COR-L47 (cell line): ENCODE data around the gene CD200R1L.

Experiments
- DNase-seq: peaks from one replicate; lab custom pipeline; 2025; lab: John Stamatoyannopoulos, UW

Gene CD200R1L

DNA sequence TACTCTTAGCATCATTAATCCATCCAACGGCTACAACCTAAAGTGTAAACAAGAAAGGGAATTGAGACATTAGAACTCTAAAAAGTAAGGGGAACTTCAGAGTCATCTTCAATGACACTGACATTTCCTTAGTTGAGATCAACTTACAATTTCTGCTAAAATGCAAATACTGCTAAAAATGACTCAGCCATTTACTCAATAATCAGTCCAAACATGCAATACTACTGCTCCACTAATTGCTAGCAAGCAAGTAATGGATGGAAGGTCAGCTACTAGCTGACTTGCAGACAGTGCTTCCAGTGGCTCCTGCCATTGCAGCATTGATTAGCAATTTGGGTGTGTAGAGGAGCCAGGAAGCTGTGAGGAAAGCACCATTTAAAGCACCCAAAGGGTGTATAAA lies 28.4 kb downstream of the CD200R1L start:
- no peak for DNase-seq

DNA sequence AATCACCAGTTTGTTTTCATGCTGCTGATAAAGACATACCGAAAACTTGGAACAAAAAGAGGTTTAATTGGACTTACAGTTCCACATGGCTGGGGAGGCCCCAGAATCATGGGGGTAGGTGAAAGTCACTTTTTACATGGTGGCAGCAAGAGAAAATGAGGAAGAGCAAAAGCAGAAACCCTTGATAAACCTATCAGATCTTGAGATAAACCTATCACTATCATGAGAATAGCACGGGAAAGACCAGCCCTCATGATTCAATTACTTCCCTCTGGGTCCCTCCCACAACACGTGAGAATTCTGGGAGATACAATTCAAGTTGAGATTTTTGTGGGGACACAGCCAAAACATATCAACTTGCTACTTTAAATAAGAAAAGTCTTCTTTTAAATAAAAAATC lies 28.9 kb downstream of the CD200R1L start:
- no peak for DNase-seq

DNA sequence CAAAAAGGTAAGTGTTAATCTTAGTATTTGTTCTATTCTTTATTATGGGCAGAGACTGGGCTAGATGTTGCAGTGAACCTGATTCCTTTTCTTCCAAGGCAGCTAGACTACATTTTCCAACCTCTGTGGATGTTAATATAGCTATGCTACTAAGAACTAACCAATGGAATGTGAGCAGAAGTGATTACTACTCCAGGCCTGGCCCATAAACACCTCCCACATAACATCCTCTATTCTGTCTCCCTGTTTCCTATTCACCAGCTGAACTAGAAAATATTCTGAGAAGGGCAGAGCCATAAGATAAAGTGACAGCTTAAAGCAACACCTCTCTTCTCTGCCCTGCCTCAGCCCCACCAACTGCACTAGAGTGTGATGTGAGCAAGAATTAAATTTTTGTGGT lies 29.4 kb downstream of the CD200R1L start:
- DNase-seq, result no peak

DNA sequence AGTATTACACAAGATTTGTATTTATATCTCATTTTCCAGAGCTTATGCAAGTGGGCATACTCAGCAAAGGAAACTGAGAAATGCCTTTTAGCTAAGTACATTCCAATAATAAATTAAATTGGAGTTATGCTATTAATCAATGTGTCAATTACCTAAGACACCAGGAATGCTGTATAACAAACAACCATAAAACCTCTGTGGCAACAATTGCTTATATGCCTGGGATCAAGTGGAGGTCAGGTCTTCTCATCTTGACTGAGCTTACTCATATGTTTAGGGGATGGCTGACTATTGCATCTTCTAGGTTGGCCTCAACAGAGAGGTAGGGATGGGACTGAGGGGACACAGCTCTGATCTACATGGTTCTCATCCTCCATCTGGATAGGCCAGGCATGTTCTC lies 30.7 kb downstream of the CD200R1L start:
- no peak for DNase-seq

DNA sequence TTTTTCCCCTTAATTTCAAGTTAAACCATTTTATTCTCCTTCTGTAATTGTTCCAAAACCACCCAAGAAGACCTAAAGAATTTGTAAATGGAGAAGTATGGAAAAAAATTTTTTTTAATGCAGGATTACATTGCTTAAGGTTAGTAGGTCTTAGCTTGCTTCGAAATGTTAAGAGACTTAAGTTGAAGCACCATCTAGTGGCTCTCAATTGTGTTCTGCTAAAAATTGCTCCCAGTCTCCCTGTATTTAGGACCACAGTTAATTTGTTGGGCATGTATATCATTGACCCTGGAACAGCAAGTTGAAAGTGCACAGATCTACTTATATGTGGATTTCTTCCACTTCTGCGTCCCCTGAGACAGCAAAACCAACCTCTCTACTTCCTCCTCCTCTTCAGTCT lies 32.4 kb downstream of the CD200R1L start:
- peak; percentile 24 for DNase-seq

DNA sequence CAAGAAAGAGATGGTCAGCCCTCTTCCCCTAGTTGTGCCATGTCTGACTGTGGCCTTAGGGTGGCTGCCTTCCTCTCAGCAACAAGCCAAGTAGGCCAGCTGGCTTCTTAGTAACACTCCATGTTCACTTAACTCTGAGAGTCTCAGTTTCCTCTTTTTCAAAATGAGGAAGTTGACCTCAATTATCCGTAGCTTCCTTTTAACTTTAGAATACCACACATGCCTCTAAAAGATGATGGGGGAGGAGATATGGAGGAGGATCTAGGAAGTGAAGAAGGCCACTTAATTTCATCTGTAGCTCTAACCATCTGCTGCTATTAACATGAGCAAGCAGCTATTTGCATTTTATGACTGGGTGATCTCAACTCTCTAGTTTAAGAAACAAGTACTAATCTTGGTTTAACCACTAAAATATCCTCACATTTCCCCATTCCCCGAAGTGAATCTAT lies 32.9 kb downstream of the CD200R1L start:
- no peak for DNase-seq

DNA sequence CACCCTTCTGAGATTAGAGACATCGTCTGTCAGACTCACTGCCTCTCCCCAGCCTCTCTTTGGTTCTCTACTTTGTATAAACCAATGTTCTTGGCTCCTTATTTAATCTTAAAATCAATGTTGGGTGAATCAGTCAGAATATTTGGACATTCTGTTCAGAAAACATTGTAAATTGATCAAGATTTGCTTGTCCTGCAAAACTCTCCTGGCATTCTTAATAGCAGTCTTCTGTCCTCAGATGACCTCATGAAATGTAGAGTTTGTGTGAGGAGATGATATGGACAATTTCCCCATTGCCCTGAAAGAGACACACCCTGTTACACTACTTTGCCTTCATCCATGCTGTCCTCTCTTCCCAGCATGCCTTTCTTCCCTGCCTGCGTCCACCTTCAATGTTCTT lies 33.6 kb downstream of the CD200R1L start:
- DNase-seq, result no peak

DNA sequence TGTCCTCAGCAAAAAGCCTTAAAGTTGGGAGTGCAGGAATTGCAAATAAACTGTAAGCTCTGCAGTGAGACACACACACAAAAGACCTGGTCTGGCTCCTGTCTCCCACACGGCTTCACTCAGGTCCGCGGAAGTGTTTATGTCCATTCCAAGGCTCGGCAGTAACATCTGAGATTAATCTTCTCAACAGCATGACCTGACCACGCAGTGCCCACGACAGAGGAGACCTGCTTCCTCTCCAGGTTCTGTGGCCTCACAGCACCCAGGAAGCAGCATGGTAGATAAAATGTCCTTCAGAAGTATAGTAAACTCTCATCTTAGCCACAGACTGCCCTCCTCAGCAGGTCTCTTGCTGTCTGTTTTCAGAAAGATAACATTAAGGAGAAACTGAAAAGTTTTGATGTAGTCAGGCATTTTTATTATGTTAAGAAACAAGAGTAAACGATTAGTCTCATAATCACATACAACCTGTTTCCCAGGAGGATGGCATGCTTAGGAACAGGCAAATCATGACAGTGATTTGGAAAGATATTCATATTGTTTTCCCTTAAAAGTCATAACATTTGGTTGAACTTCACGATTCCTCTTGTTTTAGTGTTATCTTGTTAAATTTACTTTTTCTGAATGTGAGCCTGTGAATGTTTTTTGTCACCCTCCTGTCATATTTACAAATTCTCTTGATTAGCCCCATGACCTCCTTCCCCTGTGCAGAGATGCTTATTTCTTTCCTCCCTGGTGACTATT lies 34.6 kb downstream of the CD200R1L start:
- no peak for DNase-seq

DNA sequence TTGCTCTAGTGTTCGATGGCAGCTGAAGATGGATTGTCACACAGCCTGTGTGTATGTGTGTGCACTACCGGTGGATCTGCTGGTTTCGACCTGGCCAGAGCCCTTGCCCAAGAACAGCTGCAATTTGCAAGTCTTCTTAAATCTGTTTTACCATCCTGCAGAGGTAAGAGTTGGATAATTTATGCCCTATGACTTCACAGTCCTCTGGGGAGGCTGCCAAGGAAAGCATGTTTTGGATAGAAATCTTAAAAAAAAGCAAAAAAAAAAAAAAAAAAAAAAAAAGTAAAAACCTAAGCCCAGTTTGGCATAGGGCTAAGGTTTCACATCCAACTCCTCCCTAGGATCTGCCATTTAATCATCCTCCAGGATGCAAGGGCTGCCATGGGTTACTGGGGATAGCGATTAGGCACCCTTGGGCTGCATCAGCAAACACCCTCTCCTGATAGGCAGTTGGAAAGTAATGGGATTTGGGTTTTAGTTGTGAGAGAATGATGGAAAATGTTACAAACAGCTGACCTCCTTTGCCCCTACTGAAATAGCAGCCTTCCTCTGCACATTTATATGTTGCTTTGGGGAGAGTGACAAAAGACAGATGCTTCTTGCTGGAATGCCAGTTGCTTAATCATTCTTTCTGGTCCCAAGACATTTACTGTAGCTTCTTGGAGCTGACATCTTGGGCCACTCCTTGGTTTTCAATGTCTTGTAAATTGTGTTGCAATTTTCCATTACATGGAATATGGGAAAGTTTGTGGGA lies 35.4 kb downstream of the CD200R1L start:
- no peak for DNase-seq

DNA sequence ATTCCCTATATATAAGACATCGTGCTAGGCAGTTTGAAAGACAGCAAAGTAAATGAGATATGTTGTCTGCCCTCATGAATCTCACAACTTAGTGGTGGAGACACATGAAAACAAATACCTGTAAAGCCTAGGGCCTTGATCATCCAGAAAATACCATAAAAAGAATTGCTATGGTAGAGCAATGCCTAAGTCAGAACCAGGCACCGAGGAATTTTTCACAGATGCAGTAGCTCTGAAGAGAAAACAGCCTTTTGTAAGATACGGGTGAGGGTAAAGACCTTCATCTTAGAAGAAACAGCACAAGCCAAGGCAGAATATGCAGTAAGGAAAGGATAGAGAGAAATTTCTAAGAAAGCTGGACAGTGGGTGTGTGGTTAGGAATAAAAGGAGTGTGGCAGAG lies 36.1 kb downstream of the CD200R1L start:
- DNase-seq, result no peak

DNA sequence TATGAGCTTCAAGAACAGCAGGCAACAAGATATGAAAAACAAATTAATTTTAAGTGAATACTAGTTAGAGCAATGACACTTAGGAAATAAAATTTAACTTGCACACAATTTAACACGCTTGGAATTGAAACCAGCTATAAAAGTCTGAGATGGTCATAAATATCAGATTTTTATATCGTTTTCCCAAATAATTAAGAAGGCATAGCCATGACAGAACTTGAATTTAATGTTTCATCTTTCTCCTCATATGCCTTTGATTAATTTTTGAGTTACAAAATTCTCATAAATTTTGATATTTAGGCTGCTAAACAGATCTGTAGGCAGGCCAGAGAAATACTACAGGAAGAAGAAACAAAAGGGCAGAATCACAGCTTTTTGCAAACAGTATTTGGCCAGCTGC lies 38.5 kb downstream of the CD200R1L start:
- no peak for DNase-seq

DNA sequence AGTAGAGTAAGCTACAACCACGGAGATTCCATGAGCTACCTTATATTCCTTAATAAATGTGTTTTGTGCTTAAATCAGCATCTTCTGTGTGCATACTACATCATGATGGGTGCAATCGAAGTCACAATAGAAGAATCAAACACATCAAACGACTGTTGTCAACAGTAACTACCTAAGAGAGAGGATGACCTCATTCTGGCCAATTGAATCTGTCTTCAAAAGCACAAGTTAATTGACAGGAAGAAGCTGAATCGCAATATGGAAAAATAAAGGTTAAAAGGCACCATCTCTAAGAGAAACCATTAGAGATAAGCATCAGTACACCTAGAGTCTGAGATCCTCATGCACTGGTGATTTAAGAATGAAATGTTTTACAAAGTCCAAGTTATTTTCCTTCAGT lies 39.0 kb downstream of the CD200R1L start:
- DNase-seq, result no peak

DNA sequence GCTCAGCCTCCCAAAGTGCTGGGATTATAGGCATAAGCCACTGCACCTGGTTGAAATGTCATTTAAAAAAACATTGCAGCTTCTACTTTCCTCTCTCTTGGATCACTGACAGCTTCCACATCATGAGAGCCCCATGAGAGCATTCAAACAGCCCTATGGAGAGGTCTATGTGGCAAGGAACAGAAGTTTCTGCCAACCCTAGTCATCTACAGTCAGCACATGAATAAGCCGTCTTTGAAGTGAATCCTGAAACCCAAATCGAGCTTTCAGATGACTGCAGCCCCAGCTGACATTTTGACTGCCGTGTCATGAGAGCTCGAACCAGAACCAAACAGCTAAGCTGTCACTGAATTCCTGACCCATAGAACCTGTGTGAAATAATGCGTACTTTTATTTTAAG lies 39.8 kb downstream of the CD200R1L start:
- DNase-seq, result no peak

DNA sequence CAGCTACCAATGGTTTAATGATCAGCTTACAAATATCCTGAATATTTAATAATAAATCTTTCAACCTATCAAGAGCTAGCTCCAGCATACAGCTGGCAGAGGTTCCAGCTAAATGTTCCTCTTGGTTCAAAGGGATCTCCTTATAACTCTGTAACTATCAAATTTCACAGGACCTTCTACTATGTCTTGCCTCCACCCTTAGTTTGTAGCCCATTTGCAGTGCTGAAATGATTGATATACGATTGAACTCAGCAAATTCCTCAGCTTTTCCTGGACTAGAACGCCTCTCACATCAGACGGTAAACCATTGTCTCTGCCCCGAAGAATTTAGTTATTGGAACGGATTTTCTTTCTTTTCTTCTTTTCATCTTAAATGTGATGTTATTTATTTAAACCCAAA lies 41.5 kb downstream of the CD200R1L start:
- no peak for DNase-seq

DNA sequence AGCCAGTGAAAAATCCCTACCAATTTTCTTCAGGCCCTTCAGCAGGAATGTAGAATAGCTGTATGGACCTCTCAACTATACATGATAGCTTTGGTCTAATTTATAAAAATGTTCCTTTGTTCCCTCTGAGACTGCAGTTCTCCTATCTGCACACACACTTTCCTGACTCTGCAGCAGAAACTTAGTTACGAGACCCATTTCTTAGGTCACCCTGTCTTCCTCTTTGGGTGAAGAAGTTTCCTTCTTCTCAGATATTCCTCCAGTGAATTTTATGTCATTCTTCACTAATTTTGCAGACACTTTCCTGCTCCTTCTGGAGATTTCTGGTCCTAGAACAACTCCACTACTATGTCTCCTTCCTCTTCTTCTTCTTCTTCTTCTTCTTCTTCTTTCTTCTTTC lies 42.6 kb downstream of the CD200R1L start:
- no peak for DNase-seq

DNA sequence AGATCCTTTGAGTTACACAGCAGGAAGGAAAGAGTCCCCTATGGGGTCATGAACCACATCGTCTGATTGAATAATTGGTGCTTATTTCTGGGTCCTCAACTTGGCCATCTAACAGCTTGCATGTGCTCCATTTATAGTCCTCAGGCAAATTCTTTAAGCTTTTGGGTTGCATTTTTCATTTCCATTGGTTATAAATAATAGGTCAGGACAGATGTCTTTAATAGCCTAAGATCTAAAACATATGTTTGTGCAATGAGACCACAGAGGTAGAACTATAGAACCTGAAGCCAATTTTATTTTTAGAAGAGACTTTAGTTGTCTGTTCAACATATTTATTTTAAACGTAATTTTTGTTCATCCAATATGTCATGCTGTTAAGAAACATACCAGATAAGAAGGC lies 43.2 kb downstream of the CD200R1L start:
- DNase-seq, result no peak

DNA sequence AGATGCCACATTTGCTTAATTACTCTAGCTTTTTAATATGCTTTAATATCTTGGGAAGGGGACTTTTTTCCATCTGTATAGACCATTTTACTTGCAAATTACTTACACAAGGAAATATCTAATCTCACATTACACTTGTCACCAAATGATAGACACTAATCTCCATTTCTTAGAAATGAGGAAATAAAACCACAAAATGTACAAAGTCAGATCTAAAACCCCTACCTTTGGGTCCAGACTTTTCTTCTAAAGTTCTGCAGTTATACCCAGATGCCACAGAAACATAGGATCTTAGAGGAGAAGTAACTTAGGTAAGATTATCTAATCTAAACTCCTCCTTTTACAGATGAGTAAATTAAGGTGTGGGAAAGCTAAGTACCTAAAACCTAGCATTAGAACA lies 44.3 kb downstream of the CD200R1L start:
- no peak for DNase-seq

DNA sequence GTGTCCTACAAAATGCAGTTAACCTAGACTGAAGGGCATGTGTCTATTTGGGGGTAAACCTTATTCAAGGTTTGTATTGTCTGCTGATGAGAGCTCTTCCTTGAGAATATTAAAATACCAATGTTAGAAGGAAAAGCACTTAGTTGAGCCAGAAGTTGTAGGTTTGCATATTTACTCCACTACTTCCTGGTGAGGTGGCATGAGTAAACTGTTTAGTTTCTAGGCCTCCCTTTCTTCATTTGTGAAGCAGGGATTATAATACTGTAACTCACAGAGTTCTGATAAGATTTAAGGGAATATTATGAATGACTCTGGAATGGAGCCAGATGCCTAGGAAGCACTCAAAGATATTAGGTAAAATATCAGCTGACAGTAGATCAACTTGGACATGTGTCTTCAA lies 46.7 kb downstream of the CD200R1L start:
- no peak for DNase-seq

DNA sequence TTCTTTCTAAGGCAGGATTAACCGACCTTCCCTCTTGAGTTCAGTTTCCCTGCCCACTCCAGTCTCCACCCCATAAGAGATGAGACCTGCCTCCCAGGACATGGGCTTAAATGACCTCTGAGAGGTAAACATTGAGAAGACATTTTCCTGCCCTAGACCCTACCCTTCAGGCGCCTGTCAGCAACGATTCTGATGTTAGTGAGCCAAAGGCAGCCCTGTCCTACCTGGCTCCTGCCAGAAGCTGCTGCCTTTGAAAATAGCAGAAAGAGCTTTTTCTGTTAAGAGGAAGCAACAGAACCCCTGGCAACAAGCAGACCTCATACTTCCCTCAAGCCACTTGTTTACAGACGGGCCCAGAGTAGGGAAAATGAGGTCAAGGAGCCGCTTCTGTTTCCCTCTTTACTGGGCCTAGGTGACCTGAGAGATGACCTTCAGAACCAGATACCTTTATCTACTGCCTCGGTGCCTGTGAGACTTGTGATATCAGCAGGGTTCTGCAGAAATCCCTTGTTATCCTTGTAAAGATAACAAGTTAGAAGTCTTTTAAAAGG lies 52.0 kb downstream of the CD200R1L start:
- no peak for DNase-seq

DNA sequence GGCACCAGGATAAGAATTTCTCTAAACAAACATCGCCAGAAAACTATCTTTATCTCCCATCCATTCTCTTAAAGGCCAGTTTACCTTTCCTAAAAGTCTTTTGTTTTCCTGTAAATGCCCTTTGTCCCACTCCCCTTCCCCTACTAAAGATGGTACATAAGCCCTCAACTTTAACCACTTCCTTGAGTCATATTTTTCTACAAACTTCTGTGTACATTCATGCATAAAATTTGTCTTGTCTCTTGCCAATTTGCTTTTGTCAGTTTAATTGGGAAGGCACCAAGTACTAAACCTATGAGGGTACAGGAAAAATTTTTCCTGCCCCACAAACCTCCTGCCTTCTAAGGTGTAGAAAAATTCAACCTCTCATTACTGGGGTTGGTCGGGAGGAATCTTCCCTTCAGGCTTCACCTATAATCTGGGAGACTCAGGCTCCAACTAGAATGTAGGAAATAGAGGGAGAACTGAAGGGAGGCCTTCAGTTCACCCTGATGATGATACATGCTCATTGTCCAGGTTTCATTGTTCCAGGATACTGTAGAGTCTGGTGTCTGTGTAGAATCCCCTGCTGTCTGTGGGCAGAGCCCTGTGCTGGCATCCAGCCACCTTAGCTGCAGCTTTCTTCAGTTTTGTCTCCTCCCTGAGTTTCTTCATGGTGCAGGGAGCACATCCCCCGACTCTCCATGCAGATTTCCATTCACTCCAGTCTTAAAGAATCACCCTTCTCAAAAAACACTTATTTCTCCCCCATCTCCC lies 53.2 kb downstream of the CD200R1L start:
- DNase-seq, result peak; percentile 65

DNA sequence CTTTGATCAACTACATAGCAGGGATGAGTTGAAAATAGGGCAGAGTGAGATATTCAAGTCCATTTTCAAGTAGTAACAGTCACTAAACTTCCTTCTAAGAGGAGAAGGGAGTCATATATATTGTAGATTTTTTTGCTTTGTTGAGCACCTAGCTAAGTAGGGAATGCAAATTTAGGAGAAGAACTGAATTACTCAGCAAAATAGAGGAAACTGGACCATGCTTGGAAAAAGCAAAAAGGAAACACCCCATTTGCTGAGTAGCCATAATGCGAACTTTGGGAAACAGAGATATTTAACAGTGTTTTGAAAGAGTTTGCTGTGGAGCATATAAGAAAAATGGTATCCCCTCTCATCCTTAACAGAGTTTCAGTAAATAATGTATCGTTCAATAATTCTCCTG lies 54.9 kb downstream of the CD200R1L start:
- DNase-seq, result no peak

DNA sequence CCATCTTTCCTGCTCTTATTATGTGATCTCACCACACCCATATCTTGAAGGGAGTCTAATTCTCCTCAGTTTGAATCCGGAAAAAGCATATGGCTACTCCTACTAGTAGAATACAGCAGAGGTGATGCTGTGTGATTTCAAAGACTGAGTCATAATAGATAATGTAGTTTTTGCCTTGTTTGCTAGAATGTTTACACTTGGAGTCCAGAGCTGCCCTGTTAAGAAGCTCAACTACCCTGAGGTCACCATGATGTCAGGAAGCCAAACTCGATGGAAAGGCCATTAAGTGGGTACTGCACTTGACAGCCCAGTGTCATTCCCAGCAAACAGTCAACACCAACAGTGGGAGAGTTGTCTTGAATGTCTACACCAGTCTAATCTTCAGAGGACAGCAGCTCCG lies 56.9 kb downstream of the CD200R1L start:
- DNase-seq, result no peak
